Transverse colon (tissue), 4 donors: ENCODE results near the gene TRNT1.

Source experiments
- POLR2A ChIP-seq: fragments of 450-650 bp; IDR thresholded peaks from one replicate; pipeline ENCODE4 v1.6.1; 2016; ENCODE audit warnings: antibody characterized with exemption, mild to moderate bottlenecking, moderate library complexity
- POLR2AphosphoS5 ChIP-seq, 3 donors: sonication (generic); formaldehyde crosslinking; IDR thresholded peaks; one replicate each; pipeline ENCODE4 v1.6.1; 2016; ENCODE audit warnings: antibody characterized with exemption in 3 of 3
- TF ChIP-seq, protein P1 (sequence below), 5 experiments: fragments of 200-600 bp in 3 of 5; fragments of 450-650 bp in 2 of 5; sonication (generic) in 3 of 5; IDR thresholded peaks; 1 replicate in 2 of 5; 2 replicates in 3 of 5; pipeline ENCODE4 v1.5.1; 2016 to 2017; ENCODE audit warnings: antibody characterized with exemption in 5 of 5, inconsistent platforms in 3 of 5, mild to moderate bottlenecking in 2 of 5, moderate library complexity in 1 of 5

DNA sequence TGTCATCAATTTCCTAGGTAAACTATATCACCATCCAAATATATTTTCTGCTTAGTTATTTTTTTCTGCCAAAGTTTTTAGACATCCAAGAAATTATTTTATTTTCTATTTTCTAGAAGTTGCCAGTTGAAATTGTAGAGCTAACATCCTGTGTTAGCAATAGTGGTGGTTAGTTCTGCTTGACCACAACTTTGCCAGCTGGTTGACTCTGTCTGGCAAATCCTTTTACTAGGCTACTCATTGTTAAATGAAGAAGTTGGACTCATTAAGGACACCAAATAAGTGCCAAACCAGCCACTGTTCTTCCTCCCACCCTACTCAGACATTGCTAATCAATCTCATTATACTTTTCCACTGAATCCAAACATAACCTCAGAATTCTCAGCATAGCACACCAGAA, 68.1 kb downstream of the TRNT1 start:
- TF ChIP-seq POLR2AphosphoS5 (IDR thresholded peaks at IDR 0.05), result no peak
- TF ChIP-seq POLR2A, result no peak
- TF ChIP-seq, protein P1, sequence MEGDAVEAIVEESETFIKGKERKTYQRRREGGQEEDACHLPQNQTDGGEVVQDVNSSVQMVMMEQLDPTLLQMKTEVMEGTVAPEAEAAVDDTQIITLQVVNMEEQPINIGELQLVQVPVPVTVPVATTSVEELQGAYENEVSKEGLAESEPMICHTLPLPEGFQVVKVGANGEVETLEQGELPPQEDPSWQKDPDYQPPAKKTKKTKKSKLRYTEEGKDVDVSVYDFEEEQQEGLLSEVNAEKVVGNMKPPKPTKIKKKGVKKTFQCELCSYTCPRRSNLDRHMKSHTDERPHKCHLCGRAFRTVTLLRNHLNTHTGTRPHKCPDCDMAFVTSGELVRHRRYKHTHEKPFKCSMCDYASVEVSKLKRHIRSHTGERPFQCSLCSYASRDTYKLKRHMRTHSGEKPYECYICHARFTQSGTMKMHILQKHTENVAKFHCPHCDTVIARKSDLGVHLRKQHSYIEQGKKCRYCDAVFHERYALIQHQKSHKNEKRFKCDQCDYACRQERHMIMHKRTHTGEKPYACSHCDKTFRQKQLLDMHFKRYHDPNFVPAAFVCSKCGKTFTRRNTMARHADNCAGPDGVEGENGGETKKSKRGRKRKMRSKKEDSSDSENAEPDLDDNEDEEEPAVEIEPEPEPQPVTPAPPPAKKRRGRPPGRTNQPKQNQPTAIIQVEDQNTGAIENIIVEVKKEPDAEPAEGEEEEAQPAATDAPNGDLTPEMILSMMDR (IDR thresholded peaks at IDR 0.05), result no peak
